ENCODE results near the gene YTHDC1. TPM values are rescaled to one million over a fixed set of nuclear protein-coding genes. Genes with fewer than 3 reads are reported as not detected.
"Not testable (repeated sequence)": the region's sequence is repeated elsewhere in the genome, so short reads cannot be mapped to it uniquely, and the experiment has no call there.

Gene YTHDC1
- polyA plus RNA-seq, 1 experiment = 48.0 TPM

- no peak for TF ChIP-seq CTCF (IDR thresholded peaks at IDR 0.05; ENCODE audit: low read depth, low read length)
- Histone ChIP-seq H3K9me3 (ENCODE audit: control insufficient read depth, insufficient read depth, low read length) (no peaks in the 10 kb centered on the region), H3K27me3 (ENCODE audit: control insufficient read depth, insufficient read depth, low read length) (no peaks in the 10 kb centered on the region), H3K4me3 (ENCODE audit: low read depth, low read length) (no peak overlapping the region), H3K27ac (ENCODE audit: low read depth, low read length) (no peak overlapping the region)
- no peak for DNase-seq (ENCODE audit: low read depth, low spot score)
- CTCF ChIA-PET = no interaction called here
- POLR2A ChIA-PET = no interaction called here
These were observed 66.2 kb downstream of the YTHDC1 start for GRCh38 chr4:68283714-68284113.

GRCh38 chr4:68283095-68283494 lies 66.8 kb downstream of the YTHDC1 start:
- DNase-seq (ENCODE audit: low read depth, low spot score) = no peak
- ChIA-PET POLR2A (no interaction called here), CTCF (no interaction called here)
- H3K9me3 ChIP-seq (ENCODE audit: control insufficient read depth, insufficient read depth, low read length) = no peaks in the 10 kb centered on the region
- H3K27me3 ChIP-seq (ENCODE audit: control insufficient read depth, insufficient read depth, low read length) = no peaks in the 10 kb centered on the region
- no peak overlapping the region for H3K4me3 ChIP-seq (ENCODE audit: low read depth, low read length)
- no peak for TF ChIP-seq CTCF (IDR thresholded peaks at IDR 0.05; ENCODE audit: low read depth, low read length)
- H3K27ac ChIP-seq (ENCODE audit: low read depth, low read length) = no peak overlapping the region

- CTCF ChIA-PET; H3K27ac ChIP-seq (ENCODE audit: low read depth, low read length); H3K9me3 ChIP-seq (ENCODE audit: control insufficient read depth, insufficient read depth, low read length); POLR2A ChIA-PET; DNase-seq (ENCODE audit: low read depth, low spot score); H3K4me3 ChIP-seq (ENCODE audit: low read depth, low read length); H3K27me3 ChIP-seq (ENCODE audit: control insufficient read depth, insufficient read depth, low read length): not testable (repeated sequence)
These were observed 67.8 kb downstream of the YTHDC1 start for GRCh38 chr4:68281796-68282740.

- H3K27ac ChIP-seq (ENCODE audit: low read depth, low read length) = no peak overlapping the region
- no peak overlapping the region for H3K4me3 ChIP-seq (ENCODE audit: low read depth, low read length)
- ChIA-PET POLR2A (no interaction called here), CTCF (interaction anchor here (0.7 kb wide), 1 partner anchor 99 kb away, joined by 3 read pairs; no protein-coding TSS in a partner anchor)
- H3K9me3 ChIP-seq (ENCODE audit: control insufficient read depth, insufficient read depth, low read length) = no peaks in the 10 kb centered on the region
- DNase-seq (ENCODE audit: low read depth, low spot score) = no peak
- no peaks in the 10 kb centered on the region for H3K27me3 ChIP-seq (ENCODE audit: control insufficient read depth, insufficient read depth, low read length)
- TF ChIP-seq CTCF (IDR thresholded peaks at IDR 0.05; ENCODE audit: low read depth, low read length) = no peak
These were observed 71.9 kb downstream of the YTHDC1 start for GRCh38 chr4:68278029-68278428.

GRCh38 chr4:68277627-68278026 lies 72.3 kb downstream of the YTHDC1 start:
- no peak for TF ChIP-seq CTCF (IDR thresholded peaks at IDR 0.05; ENCODE audit: low read depth, low read length)
- no peak overlapping the region for H3K4me3 ChIP-seq (ENCODE audit: low read depth, low read length)
- H3K27ac ChIP-seq (ENCODE audit: low read depth, low read length) = no peak overlapping the region
- H3K9me3 ChIP-seq (ENCODE audit: control insufficient read depth, insufficient read depth, low read length) = no peaks in the 10 kb centered on the region
- ChIA-PET POLR2A (no interaction called here), CTCF (interaction anchor here (0.7 kb wide), 1 partner anchor 99 kb away, joined by 3 read pairs; no protein-coding TSS in a partner anchor)
- H3K27me3 ChIP-seq (ENCODE audit: control insufficient read depth, insufficient read depth, low read length) = no peaks in the 10 kb centered on the region
- DNase-seq (ENCODE audit: low read depth, low spot score) = no peak
